HepG2 (cell line): ENCODE measurements around the gene KCTD18. TPM values are rescaled to one million over a fixed set of nuclear protein-coding genes. Genes with fewer than 3 reads are reported as not detected.

ENCODE experiments used
- ATAC-seq: fragments of 200-7000 bp; cut with Tn5 transposase; 3 replicates; pipeline ENCODE4 v1.9.1; 2020; ENCODE audit warnings: mild to moderate bottlenecking, moderate library complexity
- BruUV-seq: library from RNA; stranded (reverse); fragments of 400-500 nt; replicated peaks from 2 replicates; lab custom pipeline; 2021; lab: Mats Ljungman, UMichigan
- CTCF ChIA-PET: fragments of 300-600 bp; formaldehyde crosslinking; extraction: SDS; loops from one replicate; lab custom pipeline; 2021; ENCODE audit warnings: low total read pairs, inconsistent platforms, low intra/inter-chr PET ratio; lab: Yijun Ruan, JAX
- POLR2A ChIA-PET: fragments of 350-600 bp; sonication (Branson Sonifier 250); formaldehyde crosslinking; loops from one replicate; lab custom pipeline; 2020; ENCODE audit warnings: antibody characterized with exemption, inconsistent platforms; lab: Yijun Ruan, JAX
- DNase-seq: peaks from one replicate; pipeline ENCODE4 v3.0.0-alpha.2; 2015; ENCODE audit warnings: low spot score
- FAIRE-seq: peaks from 3 replicates; lab custom pipeline; 2011; peaks lifted over from hg19 to GRCh38; lab: Jason Lieb, UNC
- H2AFZ ChIP-seq: one replicate; pipeline ENCODE4 v1.6.1; 2011; ENCODE audit warnings: low read length, inconsistent platforms
- H3K27ac ChIP-seq: fragments of 300-600 bp; 3 replicates; pipeline ENCODE4 v1.8.0; 2011; ENCODE audit warnings: mixed run types, mild to moderate bottlenecking, mixed read lengths, low read length, inconsistent platforms; ENCODE audit not compliant: insufficient read depth; ENCODE audit errors: extremely low read length
- H3K27me3 ChIP-seq, 2 experiments: fragments of 200-600 bp in 1 of 2; 2 replicates in 1 of 2; 3 replicates in 1 of 2; pipeline versions ENCODE4 v1.6.0 to v1.8.0; 2011; ENCODE audit warnings: low read length in 2 of 2, mild to moderate bottlenecking in 2 of 2, moderate library complexity in 2 of 2, inconsistent platforms in 1 of 2; ENCODE audit not compliant: insufficient read depth in 2 of 2, control insufficient read depth in 1 of 2
- H3K36me3 ChIP-seq, 2 experiments: fragments of 200-600 bp in 1 of 2; replicated peaks in 1 of 2; 2 replicates in 1 of 2; 3 replicates in 1 of 2; pipeline versions ENCODE4 v1.5.1 to v1.8.0; 2011; ENCODE audit warnings: low read length in 2 of 2, inconsistent platforms in 1 of 2; ENCODE audit not compliant: insufficient read depth in 2 of 2, control insufficient read depth in 1 of 2
- H3K4me1 ChIP-seq: 2 replicates; pipeline ENCODE4 v1.5.1; 2012; ENCODE audit warnings: low read length, inconsistent platforms; ENCODE audit not compliant: insufficient read depth
- H3K4me2 ChIP-seq: 2 replicates; pipeline ENCODE4 v1.6.0; 2011; ENCODE audit warnings: low read depth, low read length, inconsistent platforms
- H3K4me3 ChIP-seq, 3 experiments: fragments of 200-600 bp in 1 of 3; sonication (generic), shearing (Covaris generic) in 1 of 3; replicated peaks in 1 of 3; 2 replicates each; pipeline ENCODE4 v1.5.1; 2011 to 2016; ENCODE audit warnings: low read length in 3 of 3, inconsistent platforms in 2 of 3, low read depth in 2 of 3, mild to moderate bottlenecking in 2 of 3, control low read depth in 1 of 3, mixed read lengths in 1 of 3; ENCODE audit not compliant: insufficient read depth in 1 of 3
- H3K79me2 ChIP-seq: one replicate; pipeline ENCODE4 v1.6.1; 2011; ENCODE audit warnings: low read length, inconsistent platforms; ENCODE audit not compliant: insufficient read depth
- H3K9ac ChIP-seq: 2 replicates; pipeline ENCODE4 v1.6.0; 2011; ENCODE audit warnings: mild to moderate bottlenecking, low read depth, low read length, inconsistent platforms; ENCODE audit not compliant: insufficient read depth
- H3K9me3 ChIP-seq: 2 replicates; pipeline ENCODE4 v1.5.1; 2012; ENCODE audit warnings: mild to moderate bottlenecking, low read length
- H4K20me1 ChIP-seq: 2 replicates; pipeline ENCODE4 v1.6.0; 2011; ENCODE audit warnings: inconsistent platforms, mild to moderate bottlenecking, low read length, moderate library complexity; ENCODE audit not compliant: insufficient read depth
- AGO2 ChIP-seq: fragments of 200-400 bp; formaldehyde crosslinking; optimal IDR thresholded peaks from 2 replicates; pipeline ENCODE3; 2017; ENCODE audit warnings: mild to moderate bottlenecking, low read depth, low read length, moderate library complexity
- CTCF ChIP-seq: sonication (generic); formaldehyde crosslinking; IDR thresholded peaks from 2 replicates; pipeline ENCODE4 v1.5.0; 2020; ENCODE audit warnings: mild to moderate bottlenecking, missing genetic modification reagents, moderate library complexity
- FOSL1 ChIP-seq: sonication (generic); formaldehyde crosslinking; IDR thresholded peaks from 2 replicates; pipeline ENCODE4 v1.9.0; 2021; ENCODE audit warnings: missing genetic modification reagents, borderline replicate concordance
- FOXK2 ChIP-seq: fragments of 450-650 bp; IDR thresholded peaks from 2 replicates; pipeline ENCODE4 v1.6.1; 2016
- FOXM1 ChIP-seq: sonication (generic); formaldehyde crosslinking; IDR thresholded peaks from 2 replicates; pipeline ENCODE4 v1.5.0; 2020; ENCODE audit warnings: missing genetic modification reagents
- MAFF ChIP-seq: IDR thresholded peaks from 2 replicates; pipeline ENCODE4 v1.6.1; 2011; ENCODE audit warnings: low read depth, low read length, improper control_type of control experiment
- MAFK ChIP-seq, 2 experiments: IDR thresholded peaks in 1 of 2; conservative IDR thresholded peaks in 1 of 2; 2 replicates each; pipeline ENCODE4 v1.6.1; 2011; ENCODE audit warnings: improper control_type of control experiment in 2 of 2, low read length in 2 of 2
- RBM22 ChIP-seq: fragments of 200-400 bp; formaldehyde crosslinking; optimal IDR thresholded peaks from 2 replicates; pipeline ENCODE3; 2017; ENCODE audit warnings: mild to moderate bottlenecking, low read length, moderate library complexity
- RORA ChIP-seq: sonication (generic); formaldehyde crosslinking; IDR thresholded peaks from 2 replicates; pipeline ENCODE4 v1.5.0; 2020; ENCODE audit warnings: mild to moderate bottlenecking, missing genetic modification reagents, moderate library complexity
- TARDBP ChIP-seq: sonication (generic); formaldehyde crosslinking; IDR thresholded peaks from 2 replicates; pipeline ENCODE4 v1.8.0; 2022; ENCODE audit warnings: mild to moderate bottlenecking, missing genetic modification reagents
- ZKSCAN5 ChIP-seq: sonication (generic); formaldehyde crosslinking; IDR thresholded peaks from 2 replicates; pipeline ENCODE4 v1.5.1; 2020; ENCODE audit warnings: mild to moderate bottlenecking, missing genetic modification reagents
- ZNF333 ChIP-seq: sonication (generic); formaldehyde crosslinking; IDR thresholded peaks from 2 replicates; pipeline ENCODE4 v1.4.0; 2020; ENCODE audit warnings: mild to moderate bottlenecking, missing genetic modification reagents, borderline replicate concordance
- ZNF713 ChIP-seq: sonication (generic); formaldehyde crosslinking; IDR thresholded peaks from 2 replicates; pipeline ENCODE4 v1.4.0; 2020; ENCODE audit warnings: mild to moderate bottlenecking, missing genetic modification reagents
- WGBS: methylation state at CpG from one replicate; pipeline ENCODE4 v1.1.6; 2017; ENCODE audit warnings: low lambda C conversion rate; 5-methylcytosine and 5-hydroxymethylcytosine counted together
- in situ Hi-C: cut with HindIII; loops from 2 replicates; pipeline ENCODE4 v1.10.0; 2017; ENCODE audit warnings: low pct_unique_long_range_greater_than_20kb; ENCODE audit not compliant: extremely low pct_ligation_motif_present
- intact Hi-C: fragments of 100-400 bp; cut with micrococcal nuclease; formaldehyde crosslinking; loops from one replicate; pipeline ENCODE4 v1.10.0; 2022; ENCODE audit not compliant: unreplicated experiment
- polyA plus RNA-seq, 8 experiments: library from polyadenylated mRNA; depleted of rRNA in 3 of 8; stranded (reverse) in 7 of 8; unstranded in 1 of 8; fragments of >200 nt; fragmentation: Illumina TruSeq in 4 of 8; extraction: Trizol in 4 of 8; gene quantifications; 2 replicates each; pipeline versions ENCODE4 v1.2.1 to v1.2.3, GENCODE V29; 2011 to 2016; ENCODE audit warnings: low read depth in 4 of 8, missing spikeins in 1 of 8, mixed read lengths in 1 of 8; ENCODE audit not compliant: insufficient read depth in 1 of 8
- total RNA-seq, 5 experiments: library from RNA; depleted of rRNA; stranded (reverse); fragments of >200 nt; fragmentation: Illumina TruSeq; extraction: Trizol; gene quantifications; 2 replicates each; pipeline ENCODE4 v1.2.3, GENCODE V29; 2016; ENCODE audit warnings: low read depth in 1 of 5

KCTD18 gene
- total and polyA plus RNA-seq, 2 of the 13 experiments (the other 11 are each of a cell fraction or from before 2014, with no cell fraction given): 2.2 to 7.1 TPM

- no TSS peak for BruUV-seq
- no peaks in the 10 kb centered on the region for H4K20me1 ChIP-seq
- in situ Hi-C loops (no loop called here), intact Hi-C loops (no loop called here)
- H3K4me3 ChIP-seq: no peak overlapping the region
- H2AFZ ChIP-seq: no peak overlapping the region
- no peaks in the 10 kb centered on the region for H3K27me3 ChIP-seq
- 100% methylated on average over 2 of the region's 2 CpGs for WGBS
- FAIRE-seq (no peak), DNase-seq (no peak), ATAC-seq (no peak)
- no peaks in the 10 kb centered on the region for H3K4me1 ChIP-seq
- no peak overlapping the region for H3K4me2 ChIP-seq
- POLR2A ChIA-PET: no interaction called here
- peaks cover 39 to 85% of the 10 kb centered on the region in 2 experiments for H3K36me3 ChIP-seq
- CTCF ChIA-PET: no interaction called here
- no peaks in the 10 kb centered on the region for H3K9me3 ChIP-seq
- TF ChIP-seq CTCF (no peak), MAFK (conservative IDR thresholded peaks at IDR 0.05 in 1 of 2, IDR thresholded peaks at IDR 0.05 in 1 of 2; ENCODE audit: low read length in 2 of 2) (peak; percentile 65 to 66; a peak in 3 of 4 replicates), FOSL1 (CRISPR knock-in tag) (no peak), FOXM1 (CRISPR knock-in tag) (no peak), MAFF (peak; percentile 50; the same call in 1 of the 2 replicates), FOXK2 (no peak)
- H3K9ac ChIP-seq: no peak overlapping the region
- H3K27ac ChIP-seq: no peak overlapping the region
- H3K79me2 ChIP-seq: no peaks in the 10 kb centered on the region
These were observed 57.5 kb downstream of the KCTD18 start for GRCh38 chr2:200452377-200452776.

DNA sequence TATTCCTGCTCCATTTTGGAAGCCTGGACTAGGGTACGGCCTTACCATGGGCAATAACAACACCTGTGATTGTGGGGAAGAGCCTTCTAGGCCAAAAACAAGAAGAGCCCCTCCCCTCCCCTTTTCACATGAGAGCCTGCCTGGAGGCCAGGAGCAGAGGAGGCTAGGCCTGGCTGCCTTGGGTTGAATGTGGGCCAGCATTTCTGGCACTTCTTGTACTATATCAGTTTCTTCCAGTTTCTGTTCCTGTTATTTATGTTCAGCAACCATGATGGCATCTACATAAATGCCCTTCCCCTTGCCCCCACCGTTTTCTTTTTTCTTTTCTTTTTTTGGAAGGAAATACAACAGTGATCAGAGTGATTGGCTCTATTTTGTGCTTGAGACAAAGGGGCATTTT lies 58.4 kb downstream of the KCTD18 start:
- in situ Hi-C loops (no loop called here), intact Hi-C loops (no loop called here)
- H3K9ac ChIP-seq: no peak overlapping the region
- FAIRE-seq (no peak), ATAC-seq (no peak), DNase-seq (no peak)
- no peaks in the 10 kb centered on the region for H3K4me1 ChIP-seq
- CTCF ChIA-PET: no interaction called here
- peaks cover 39 to 85% of the 10 kb centered on the region in 2 experiments for H3K36me3 ChIP-seq
- H3K9me3 ChIP-seq: no peaks in the 10 kb centered on the region
- no peaks in the 10 kb centered on the region for H3K27me3 ChIP-seq
- H3K79me2 ChIP-seq: no peaks in the 10 kb centered on the region
- H3K4me2 ChIP-seq: no peak overlapping the region
- H2AFZ ChIP-seq: no peak overlapping the region
- WGBS: 94% methylated on average over 2 of the region's 2 CpGs
- no peaks in the 10 kb centered on the region for H4K20me1 ChIP-seq
- H3K4me3 ChIP-seq: no peak overlapping the region
- no TSS peak for BruUV-seq
- no peak overlapping the region for H3K27ac ChIP-seq
- no peak for TF ChIP-seq ZKSCAN5
- peak; percentile 37 for TF ChIP-seq AGO2
- TF ChIP-seq ZNF713 (CRISPR knock-in tag): no peak
- TF ChIP-seq RBM22: peak; percentile 97
- no peak for TF ChIP-seq RORA (CRISPR knock-in tag)
- no peak for TF ChIP-seq ZNF333 (CRISPR knock-in tag)
- TF ChIP-seq TARDBP (CRISPR knock-in tag): no peak
- POLR2A ChIA-PET: no interaction called here
